HUES48 (cell line): ENCODE measurements around the gene LSAMP.

Experiments used
- H3K27ac ChIP-seq: one replicate; pipeline ENCODE4 v1.7.0; 2013; ENCODE audit warnings: low read depth, low read length, inconsistent platforms
- H3K27me3 ChIP-seq: 2 replicates; pipeline ENCODE4 v1.6.1; 2013; ENCODE audit warnings: mild to moderate bottlenecking, low read length; ENCODE audit not compliant: control insufficient read depth, insufficient read depth
- H3K36me3 ChIP-seq: 2 replicates; pipeline ENCODE4 v1.6.1; 2013; ENCODE audit warnings: low read length; ENCODE audit not compliant: control insufficient read depth, insufficient read depth
- H3K4me1 ChIP-seq: 2 replicates; pipeline ENCODE4 v1.6.1; 2013; ENCODE audit warnings: mild to moderate bottlenecking, low read length; ENCODE audit not compliant: control insufficient read depth, insufficient read depth
- H3K4me3 ChIP-seq: 2 replicates; pipeline ENCODE4 v1.5.1; 2013; ENCODE audit warnings: mild to moderate bottlenecking, low read depth, low read length
- H3K9ac ChIP-seq: 2 replicates; pipeline ENCODE4 v1.6.1; 2013; ENCODE audit warnings: mild to moderate bottlenecking, low read depth, low read length, moderate library complexity
- H3K9me3 ChIP-seq: 2 replicates; pipeline ENCODE4 v1.6.1; 2013; ENCODE audit warnings: low read length; ENCODE audit not compliant: control insufficient read depth, insufficient read depth

Gene LSAMP

GRCh38 chr3:116356056-116356455 lies 89.2 kb downstream of the LSAMP start:
- H3K27ac ChIP-seq: no peak overlapping the region
- no peaks in the 10 kb centered on the region for H3K36me3 ChIP-seq
- H3K4me3 ChIP-seq: no peak overlapping the region
- H3K9me3 ChIP-seq: no peaks in the 10 kb centered on the region
- 0 out of 2 replicates have a peak, but pooled peaks cover 5% of the 10 kb centered on the region for H3K4me1 ChIP-seq
- H3K9ac ChIP-seq: no peak overlapping the region
- no peaks in the 10 kb centered on the region for H3K27me3 ChIP-seq

DNA sequence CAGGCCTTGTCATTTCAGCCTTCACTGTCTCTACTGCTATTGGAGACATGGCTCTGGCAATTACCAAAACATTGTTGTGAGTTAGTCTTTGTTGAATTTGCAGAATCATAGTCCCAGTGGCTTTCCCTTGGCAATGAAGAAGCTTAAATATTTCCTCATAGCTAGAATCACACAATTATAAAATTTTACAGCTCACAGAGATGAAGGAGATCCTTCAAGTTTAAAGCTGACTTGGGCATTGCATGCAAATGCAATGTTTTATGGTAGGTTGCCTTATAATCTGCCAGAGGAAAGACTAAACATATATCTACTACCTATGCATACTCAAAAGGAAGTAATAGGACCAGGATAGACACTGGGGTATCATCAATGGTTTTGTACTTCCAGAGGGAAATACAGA lies 90.9 kb downstream of the LSAMP start:
- Histone ChIP-seq H3K4me3 (no peak overlapping the region), H3K36me3 (no peaks in the 10 kb centered on the region), H3K27ac (no peak overlapping the region), H3K9ac (no peak overlapping the region), H3K27me3 (no peaks in the 10 kb centered on the region), H3K4me1 (0 out of 2 replicates have a peak, but pooled peaks cover 5% of the 10 kb centered on the region), H3K9me3 (no peaks in the 10 kb centered on the region)

- no peaks in the 10 kb centered on the region for H3K9me3 ChIP-seq
- no peak overlapping the region for H3K4me3 ChIP-seq
- no peak overlapping the region for H3K9ac ChIP-seq
- no peaks in the 10 kb centered on the region for H3K36me3 ChIP-seq
- H3K4me1 ChIP-seq: peaks cover 17% of the 10 kb centered on the region
- H3K27me3 ChIP-seq: no peaks in the 10 kb centered on the region
- no peak overlapping the region for H3K27ac ChIP-seq
Measured at GRCh38 chr3:116350119-116350733, 95.1 kb downstream of the LSAMP start.

DNA sequence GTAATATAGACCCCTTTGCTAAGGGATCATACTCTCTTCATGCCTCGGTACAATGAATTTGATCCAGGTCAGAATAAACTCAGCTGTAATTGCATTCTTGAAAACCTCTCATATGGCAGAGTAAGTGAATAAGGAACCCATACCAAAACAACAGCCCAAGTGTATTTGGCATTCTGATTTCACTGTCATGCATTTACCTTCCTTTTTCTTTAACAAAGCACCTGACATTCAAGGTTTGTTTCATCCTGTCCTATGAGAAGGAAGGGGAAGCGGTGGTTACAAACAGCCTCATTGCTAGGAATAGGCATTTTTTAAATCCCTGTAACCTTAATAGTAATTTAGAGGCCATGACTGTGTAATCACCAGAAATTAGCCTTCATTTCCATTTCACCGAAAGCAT lies 97.1 kb downstream of the LSAMP start:
- H3K4me1 ChIP-seq: peaks cover 25% of the 10 kb centered on the region
- peak overlapping the region; percentile 31 for H3K27ac ChIP-seq
- H3K27me3 ChIP-seq: no peaks in the 10 kb centered on the region
- H3K36me3 ChIP-seq: no peaks in the 10 kb centered on the region
- H3K4me3 ChIP-seq: peak overlapping the region; percentile 18; the same call in 1 of the 2 replicates
- H3K9me3 ChIP-seq: no peaks in the 10 kb centered on the region
- no peak overlapping the region for H3K9ac ChIP-seq

GRCh38 chr3:116342499-116342898 lies 102.8 kb downstream of the LSAMP start:
- H3K27ac ChIP-seq: peak overlapping the region; percentile 72
- H3K36me3 ChIP-seq: no peaks in the 10 kb centered on the region
- no peaks in the 10 kb centered on the region for H3K27me3 ChIP-seq
- H3K9me3 ChIP-seq: no peaks in the 10 kb centered on the region
- H3K4me3 ChIP-seq: no peak overlapping the region
- H3K4me1 ChIP-seq: peaks cover 52% of the 10 kb centered on the region
- no peak overlapping the region for H3K9ac ChIP-seq

- H3K9me3 ChIP-seq: no peaks in the 10 kb centered on the region
- peak overlapping the region; percentile 72 for H3K27ac ChIP-seq
- H3K4me3 ChIP-seq: no peak overlapping the region
- H3K27me3 ChIP-seq: no peaks in the 10 kb centered on the region
- no peak overlapping the region for H3K9ac ChIP-seq
- peaks cover 53% of the 10 kb centered on the region for H3K4me1 ChIP-seq
- no peaks in the 10 kb centered on the region for H3K36me3 ChIP-seq
Measured at GRCh38 chr3:116341899-116342298, 103.4 kb downstream of the LSAMP start.

GRCh38 chr3:116341381-116341780 lies 103.9 kb downstream of the LSAMP start:
- H3K9me3 ChIP-seq: no peaks in the 10 kb centered on the region
- no peaks in the 10 kb centered on the region for H3K36me3 ChIP-seq
- H3K27ac ChIP-seq: peak overlapping the region; percentile 71
- no peak overlapping the region for H3K4me3 ChIP-seq
- peaks cover 53% of the 10 kb centered on the region for H3K4me1 ChIP-seq
- H3K9ac ChIP-seq: no peak overlapping the region
- H3K27me3 ChIP-seq: no peaks in the 10 kb centered on the region

DNA sequence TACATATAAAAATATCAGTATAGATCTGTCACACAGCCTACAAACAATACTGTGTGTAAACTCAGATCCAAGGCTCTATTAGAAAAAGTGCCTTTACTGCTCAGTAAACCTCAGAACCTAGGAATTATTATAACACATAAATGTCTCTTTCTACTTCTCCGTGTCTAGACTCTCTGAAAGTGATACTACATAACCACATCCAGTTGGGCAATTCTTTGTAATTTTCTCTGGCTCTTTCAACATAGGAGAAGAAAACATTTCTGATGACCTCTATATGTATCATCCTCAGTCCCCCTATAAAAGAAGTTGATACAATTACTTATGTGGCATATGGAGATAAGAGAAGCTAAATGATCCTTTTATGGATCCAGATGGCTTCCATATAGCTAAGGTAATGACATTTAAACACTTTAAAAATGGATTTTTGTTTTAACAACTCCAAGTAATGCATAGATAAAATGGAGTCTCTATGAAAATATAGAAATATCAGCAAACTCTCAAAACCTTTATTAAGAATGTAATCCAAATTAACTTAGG lies 104.5 kb downstream of the LSAMP start:
- Histone ChIP-seq H3K27ac (no peak overlapping the region), H3K9ac (no peak overlapping the region), H3K4me3 (no peak overlapping the region), H3K36me3 (no peaks in the 10 kb centered on the region), H3K9me3 (no peaks in the 10 kb centered on the region), H3K27me3 (no peaks in the 10 kb centered on the region), H3K4me1 (peaks cover 53% of the 10 kb centered on the region)

DNA sequence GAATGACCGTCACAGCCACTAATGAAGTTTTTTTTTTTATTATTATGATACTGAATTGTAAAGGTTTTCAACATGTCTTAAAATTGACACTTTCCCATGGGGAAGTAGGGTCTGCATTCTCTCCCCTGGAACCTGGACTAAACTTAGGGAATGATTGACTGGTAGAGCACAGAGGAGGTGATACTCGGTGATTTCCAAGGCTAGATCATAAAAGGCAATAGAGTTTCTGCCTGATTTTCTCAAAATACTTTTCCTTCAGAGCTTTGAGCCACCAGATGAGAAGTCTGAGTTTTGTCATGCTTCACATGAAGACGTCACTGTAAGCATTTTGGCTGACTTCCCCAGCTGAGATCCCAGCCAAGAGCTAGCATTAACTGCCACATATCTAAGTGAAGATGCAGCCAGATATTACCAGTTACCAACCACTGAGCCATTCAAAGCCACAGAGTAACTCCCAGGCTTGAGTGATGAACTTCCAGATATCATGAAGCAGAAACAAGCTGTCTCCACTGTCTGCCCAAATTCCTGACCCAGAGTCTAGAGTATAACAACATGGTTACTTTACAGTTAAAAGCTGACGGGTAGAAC lies 105.8 kb downstream of the LSAMP start:
- H3K9ac ChIP-seq: no peak overlapping the region
- H3K27ac ChIP-seq: no peak overlapping the region
- H3K27me3 ChIP-seq: no peaks in the 10 kb centered on the region

GRCh38 chr3:116338713-116339112 lies 106.6 kb downstream of the LSAMP start:
- Histone ChIP-seq H3K4me1 (peaks cover 48% of the 10 kb centered on the region), H3K9me3 (no peaks in the 10 kb centered on the region), H3K9ac (no peak overlapping the region), H3K4me3 (no peak overlapping the region; the same call in 1 of the 2 replicates), H3K27ac (peak overlapping the region; percentile 3), H3K27me3 (no peaks in the 10 kb centered on the region), H3K36me3 (no peaks in the 10 kb centered on the region)

More for the DNA sequence above, 105.8 kb downstream of the LSAMP start:
- Histone ChIP-seq H3K4me1 (peaks cover 52% of the 10 kb centered on the region), H3K9me3 (no peaks in the 10 kb centered on the region), H3K36me3 (no peaks in the 10 kb centered on the region), H3K4me3 (no peak overlapping the region)

DNA sequence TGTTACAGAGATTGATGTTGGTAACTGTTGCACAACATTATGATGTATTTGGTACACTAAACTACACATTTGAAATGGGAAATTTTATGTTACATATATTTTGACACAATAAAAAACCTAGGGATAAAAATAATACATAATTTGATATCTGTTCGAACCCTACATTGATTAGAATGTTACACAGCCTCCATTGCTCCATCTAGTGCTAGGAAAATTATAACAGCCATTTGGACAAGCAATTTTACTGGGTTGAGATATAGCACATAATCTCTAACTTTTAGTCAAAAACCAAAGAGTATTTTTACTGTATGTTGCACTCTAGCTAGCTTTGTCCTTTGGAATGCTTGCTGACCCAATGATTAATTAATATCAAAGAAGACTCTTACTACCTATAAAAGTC lies 108.1 kb downstream of the LSAMP start:
- Histone ChIP-seq H3K36me3 (no peaks in the 10 kb centered on the region), H3K4me3 (no peak overlapping the region), H3K4me1 (peaks cover 36% of the 10 kb centered on the region), H3K27ac (no peak overlapping the region), H3K9ac (no peak overlapping the region), H3K9me3 (no peaks in the 10 kb centered on the region), H3K27me3 (no peaks in the 10 kb centered on the region)
